NCI-H1436 treated with DMSO at 0.1 percent for 48 hours (cell line): ENCODE results near the gene POU5F2.

Source experiments
- DNase-seq: peaks from one replicate; lab custom pipeline; 2025; lab: John Stamatoyannopoulos, UW

Gene POU5F2

GRCh38 chr5:93716453-93716852 is 24.9 kb downstream of the POU5F2 start:
- no peak for DNase-seq

DNA sequence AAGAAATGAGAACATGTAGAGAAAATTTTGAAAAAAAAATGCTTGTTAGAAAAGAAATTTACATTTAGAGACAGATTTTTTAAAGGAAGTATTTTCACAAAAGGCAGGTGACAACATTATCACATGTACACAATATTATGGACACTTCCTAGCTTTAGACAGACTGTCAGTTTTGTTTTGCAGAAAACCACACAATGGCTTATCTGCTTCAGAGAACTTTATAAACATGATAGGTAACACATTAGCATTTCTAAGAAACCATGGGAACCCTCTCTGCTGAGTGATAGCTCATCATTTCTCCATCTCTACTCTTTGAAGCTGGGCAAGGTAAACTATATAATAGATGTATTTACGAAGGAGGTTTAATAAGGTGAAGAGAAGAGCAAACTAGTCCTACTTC is 25.6 kb downstream of the POU5F2 start:
- DNase-seq = no peak

GRCh38 chr5:93715327-93715726 is 26.1 kb downstream of the POU5F2 start:
- DNase-seq = peak; percentile 5

- no peak for DNase-seq
Measured at GRCh38 chr5:93708442-93708841, 33.0 kb downstream of the POU5F2 start.

DNA sequence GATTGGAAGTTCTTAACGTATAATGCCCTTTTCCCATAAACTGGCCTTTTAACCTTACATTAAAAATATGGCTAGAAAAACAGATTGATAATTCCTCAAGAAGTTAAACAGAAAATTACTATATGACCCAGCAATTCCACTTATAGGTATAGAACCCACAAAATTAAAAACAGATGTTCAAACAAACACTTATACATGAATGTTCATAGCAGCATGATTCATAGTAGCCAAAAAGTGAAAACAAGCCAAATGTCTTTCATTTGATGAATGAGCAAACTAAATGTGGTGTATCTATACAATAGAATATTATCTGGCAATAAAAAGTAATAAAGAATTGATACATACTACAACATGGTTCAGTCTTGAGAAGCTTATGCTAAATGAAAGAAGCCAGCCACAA is 35.5 kb downstream of the POU5F2 start:
- no peak for DNase-seq

DNA sequence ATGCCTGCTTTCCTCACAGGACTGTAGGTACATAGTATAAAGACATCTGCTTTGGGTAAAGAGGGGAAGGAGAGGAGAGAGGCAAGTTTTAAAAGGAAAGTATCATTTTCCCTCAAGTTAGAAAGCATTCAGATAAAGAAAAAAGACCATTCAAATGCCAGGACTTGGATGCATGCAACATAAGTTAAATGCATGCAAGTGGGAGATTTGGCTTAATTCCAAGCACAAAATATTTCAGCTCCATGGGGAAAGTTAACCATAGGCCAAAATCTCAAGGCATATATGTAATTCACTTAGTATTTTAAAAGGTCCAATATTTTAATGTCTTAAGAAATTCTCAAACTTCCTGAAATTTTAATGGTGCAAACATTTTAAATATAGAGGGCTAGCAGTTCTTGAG is 36.4 kb downstream of the POU5F2 start:
- no peak for DNase-seq

DNA sequence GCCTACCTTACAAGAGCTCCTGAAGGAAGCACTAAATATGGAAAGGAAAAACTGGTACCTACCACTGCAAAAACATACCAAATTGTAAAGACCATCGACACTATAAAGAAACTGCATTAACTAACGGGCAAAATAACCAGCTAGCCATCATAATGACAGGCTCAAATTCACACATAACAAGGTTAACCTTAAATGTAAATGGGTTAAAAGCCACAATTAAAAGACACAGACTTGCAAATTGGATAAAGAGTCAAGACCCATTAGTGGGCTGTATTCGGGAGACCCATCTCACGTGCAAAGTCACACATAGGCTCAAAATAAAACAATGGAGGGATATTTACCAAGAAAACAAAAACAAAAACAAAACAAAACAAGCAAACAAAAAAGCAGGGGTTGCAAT is 49.4 kb downstream of the POU5F2 start:
- DNase-seq = no peak
